IPS-18c (cell line): ENCODE data around the gene LAG3.

Experiments used
- H3K4me3 ChIP-seq: 2 replicates; pipeline ENCODE4 v1.7.0; 2013; ENCODE audit warnings: low read depth, mild to moderate bottlenecking, low read length, moderate library complexity; ENCODE audit not compliant: insufficient read depth
- H3K9me3 ChIP-seq: one replicate; pipeline ENCODE4 v1.6.1; 2013; ENCODE audit warnings: mild to moderate bottlenecking, low read length, moderate library complexity; ENCODE audit not compliant: control insufficient read depth, insufficient read depth

Gene LAG3

GRCh38 chr12:6751767-6752166, 20.6 kb upstream of the LAG3 start:
- Histone ChIP-seq H3K9me3 (no peaks in the 10 kb centered on the region), H3K4me3 (peak overlapping the region; percentile 96)

- Histone ChIP-seq H3K9me3 (no peaks in the 10 kb centered on the region), H3K4me3 (peak overlapping the region; percentile 96)
These were observed 20.0 kb upstream of the LAG3 start for GRCh38 chr12:6752167-6752920.

DNA sequence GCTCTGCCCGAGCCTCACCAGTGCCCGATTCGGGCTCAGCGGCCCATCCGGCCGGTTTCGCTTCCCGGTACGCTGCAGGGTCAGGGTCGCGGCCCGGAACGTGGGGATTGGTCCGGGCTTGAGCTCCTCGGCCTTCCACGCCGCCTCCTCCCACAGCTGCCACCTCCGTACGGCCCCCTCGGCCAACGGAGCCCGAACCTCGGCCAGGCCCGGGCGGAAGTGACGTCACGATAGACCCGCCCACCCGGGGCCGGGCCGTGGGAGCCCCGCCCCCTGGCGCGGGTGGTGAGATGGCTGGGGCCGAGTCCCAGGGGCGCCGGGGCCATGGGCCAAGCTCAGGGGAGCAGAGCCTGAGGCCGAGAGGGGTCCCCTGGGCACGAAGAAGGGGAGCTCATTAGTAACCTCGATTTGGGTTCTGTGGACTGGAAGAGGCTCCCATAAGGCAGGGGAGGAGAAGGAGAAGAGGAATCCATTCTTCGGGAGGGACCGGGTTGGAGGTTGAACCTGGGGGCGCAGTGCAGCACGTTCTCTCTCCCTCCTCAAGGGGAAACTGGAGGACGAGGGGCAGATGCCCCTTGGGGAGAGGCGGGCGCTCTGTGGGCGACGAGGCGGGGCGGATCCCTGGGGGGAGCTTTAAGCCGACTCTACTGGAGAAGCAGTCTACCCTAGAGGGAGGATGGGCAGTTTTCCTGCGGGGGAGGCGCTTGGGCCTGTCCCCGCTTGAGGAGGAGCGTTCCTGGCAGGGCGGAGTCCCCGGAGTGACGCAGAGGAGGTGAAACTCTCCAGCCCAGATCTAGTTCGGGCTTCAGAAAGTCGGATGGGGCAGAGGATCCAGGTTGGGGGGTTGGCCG, 19.2 kb upstream of the LAG3 start, which contains the start of gene MLF2:
MLF2 (minus strand) TSS at position 221 of the 851 bp plus-strand sequence. CDS start 807 bp downstream, outside the sequence.
- no peaks in the 10 kb centered on the region for H3K9me3 ChIP-seq

GRCh38 chr12:6753772-6754356, 18.5 kb upstream of the LAG3 start:
- no peaks in the 10 kb centered on the region for H3K9me3 ChIP-seq
- H3K4me3 ChIP-seq: no peak overlapping the region

More for the DNA sequence above, 19.2 kb upstream of the LAG3 start, which contains the start of gene MLF2:
- peak within 1 kb of the TSS; percentile 96 for H3K4me3 ChIP-seq

GRCh38 chr12:6754411-6754810, 17.9 kb upstream of the LAG3 start:
- Histone ChIP-seq H3K4me3 (no peak overlapping the region), H3K9me3 (no peaks in the 10 kb centered on the region)

DNA sequence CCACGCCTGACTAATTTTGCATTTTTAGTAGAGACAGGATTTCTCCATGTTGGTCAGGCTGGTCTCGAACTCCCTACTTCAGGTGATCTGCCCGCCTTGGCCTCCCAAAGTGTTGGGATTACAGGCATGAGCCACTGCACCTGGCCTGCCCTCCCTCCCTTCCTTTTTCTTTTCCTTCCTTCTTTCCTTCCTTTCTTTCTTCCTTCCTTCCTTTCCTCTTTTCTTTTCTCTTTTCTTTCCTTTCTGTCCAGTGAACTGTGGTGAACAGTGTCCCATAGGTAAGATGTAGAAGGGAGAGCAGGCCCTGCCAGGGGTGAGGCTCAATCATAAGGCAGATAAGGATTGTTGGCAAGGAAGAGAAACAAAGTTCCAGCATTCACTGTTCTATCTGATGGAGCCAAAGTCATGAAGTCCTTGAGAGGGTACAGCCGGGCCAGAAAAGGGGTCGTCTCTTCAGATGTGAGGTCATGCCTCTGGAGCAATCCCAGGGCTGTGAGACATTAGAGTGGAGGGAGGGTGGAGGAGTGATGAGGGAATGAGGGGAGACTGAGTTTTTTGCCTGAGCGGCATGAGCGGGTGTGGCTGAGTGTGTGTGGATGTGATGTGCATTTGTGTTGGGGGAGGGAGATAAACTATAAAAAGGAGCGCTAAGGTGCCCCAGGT, 15.2 kb upstream of the LAG3 start:
- Histone ChIP-seq H3K9me3 (no peaks in the 10 kb centered on the region), H3K4me3 (no peak overlapping the region)

GRCh38 chr12:6758506-6759095, 13.7 kb upstream of the LAG3 start:
- Histone ChIP-seq H3K4me3 (no peak overlapping the region), H3K9me3 (no peaks in the 10 kb centered on the region)

DNA sequence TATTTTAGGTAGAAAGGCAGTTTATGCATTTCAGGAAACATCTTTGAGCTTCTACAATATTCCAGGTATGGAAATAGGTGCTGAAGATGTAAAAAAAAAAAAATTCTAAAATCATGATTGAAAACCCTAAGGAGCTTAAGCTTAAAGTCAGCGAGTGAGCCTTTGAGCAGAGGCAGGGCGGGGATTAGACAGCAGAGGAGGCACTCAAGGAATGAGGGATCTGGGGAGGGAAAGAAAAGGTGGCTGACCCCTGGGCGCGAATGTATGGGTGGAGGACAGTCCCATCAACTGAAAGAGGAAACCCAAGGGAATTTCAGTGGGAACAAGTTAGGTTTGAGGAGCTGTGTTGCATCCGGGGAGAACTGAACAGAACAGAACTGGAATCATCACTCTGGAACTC, 12.6 kb upstream of the LAG3 start:
- no peaks in the 10 kb centered on the region for H3K9me3 ChIP-seq
- no peak overlapping the region for H3K4me3 ChIP-seq

DNA sequence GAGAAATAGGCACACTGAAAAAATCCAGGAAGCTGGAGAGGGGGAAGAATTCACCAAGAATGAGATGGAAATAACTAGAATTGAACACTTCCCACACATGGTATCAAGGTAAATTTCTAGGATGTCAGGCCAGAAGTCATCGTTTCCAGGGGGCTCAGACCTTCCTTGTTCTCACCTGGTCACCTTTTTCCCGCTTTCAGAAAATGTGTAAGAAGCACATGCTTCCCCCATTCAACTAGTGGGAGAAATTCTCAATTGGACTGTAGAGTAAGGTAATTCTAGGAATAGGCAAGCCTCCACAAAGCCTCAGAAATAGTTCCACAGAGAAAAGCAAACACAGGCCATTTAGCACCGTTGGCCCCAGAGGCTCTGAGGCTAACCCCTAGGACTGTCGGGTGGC, 8.9 kb upstream of the LAG3 start:
- H3K9me3 ChIP-seq: no peaks in the 10 kb centered on the region
- H3K4me3 ChIP-seq: no peak overlapping the region

DNA sequence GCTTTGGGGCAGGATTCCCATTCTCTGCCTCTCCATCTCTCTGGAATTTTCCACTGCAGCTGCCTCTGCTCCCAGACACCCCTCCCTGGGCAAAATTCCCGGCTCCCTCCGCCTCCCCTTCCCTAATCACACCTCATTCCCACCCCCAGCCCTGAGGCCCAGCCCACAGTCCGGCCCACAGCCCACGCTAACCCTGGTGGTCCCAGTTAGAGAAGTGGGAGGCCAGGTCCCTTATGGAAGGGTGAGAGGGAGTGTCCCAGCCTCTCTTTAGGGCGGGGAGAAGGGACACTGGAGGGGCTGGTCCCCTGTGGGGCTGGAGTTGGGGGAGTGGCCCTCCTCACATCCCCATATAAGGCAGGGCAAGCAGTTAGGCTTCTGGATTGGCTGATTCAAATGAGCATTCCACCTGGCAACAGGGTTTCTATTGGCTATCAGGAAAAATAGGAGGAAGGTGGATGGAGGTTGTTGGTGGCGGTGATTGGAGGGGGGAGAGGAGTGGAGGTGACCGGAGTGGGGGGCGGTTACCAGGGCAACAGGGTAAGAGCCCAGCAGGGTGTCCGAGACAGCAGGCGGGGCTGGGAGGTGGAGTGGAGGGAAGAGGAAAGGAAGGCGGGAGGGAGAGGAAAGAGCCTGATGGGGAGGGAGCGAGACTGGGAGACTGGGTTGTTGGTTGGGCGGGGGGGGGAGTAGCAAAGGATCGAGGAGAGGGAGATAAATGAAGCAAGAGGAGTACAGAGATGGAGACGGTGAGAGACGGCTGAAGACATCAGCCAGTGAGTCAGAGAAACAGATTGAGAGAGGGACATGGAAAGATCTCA, 8.1 kb upstream of the LAG3 start:
- Histone ChIP-seq H3K4me3 (peak overlapping the region; percentile 17; the same call in 1 of the 2 replicates), H3K9me3 (no peaks in the 10 kb centered on the region)

DNA sequence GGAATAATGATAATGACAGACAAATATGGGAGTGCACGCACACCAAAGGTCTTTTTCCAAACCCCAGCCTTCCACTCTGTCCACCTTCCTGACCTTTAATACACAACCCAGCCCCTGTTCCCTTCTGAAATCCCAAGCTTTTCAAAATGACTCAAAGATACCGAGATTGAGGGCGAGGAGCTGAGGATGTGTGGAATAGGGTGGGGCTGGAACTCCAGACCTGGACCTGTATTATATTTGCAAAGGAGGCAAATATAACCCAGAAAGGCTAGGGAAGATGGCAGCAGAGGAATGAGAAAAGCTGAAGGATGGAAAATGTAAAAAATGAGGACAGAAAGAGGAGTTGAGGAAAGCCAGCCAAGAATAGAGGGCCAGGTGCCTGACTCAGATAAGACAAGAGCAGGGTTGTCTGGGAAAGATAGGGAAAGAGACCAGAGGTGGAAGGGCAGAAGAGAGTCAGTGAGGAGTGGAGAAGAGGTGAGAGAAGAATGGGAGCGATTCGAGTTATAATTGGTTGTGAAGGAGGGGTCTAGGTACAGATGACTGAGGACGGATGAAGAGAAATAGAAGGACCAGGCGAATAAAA, 7.2 kb upstream of the LAG3 start:
- H3K4me3 ChIP-seq: peak overlapping the region; percentile 85; the same call in 1 of the 2 replicates
- H3K9me3 ChIP-seq: no peaks in the 10 kb centered on the region

- no peaks in the 10 kb centered on the region for H3K9me3 ChIP-seq
- peak within 1 kb of the TSS; percentile 85 for H3K4me3 ChIP-seq
These were observed 6.4 kb upstream of the LAG3 start, which contains the start of gene PTMS for GRCh38 chr12:6765634-6766581. Gene PTMS (plus strand): TSS chr12:6766363. CDS start chr12:6766706, 343 bp downstream.

DNA sequence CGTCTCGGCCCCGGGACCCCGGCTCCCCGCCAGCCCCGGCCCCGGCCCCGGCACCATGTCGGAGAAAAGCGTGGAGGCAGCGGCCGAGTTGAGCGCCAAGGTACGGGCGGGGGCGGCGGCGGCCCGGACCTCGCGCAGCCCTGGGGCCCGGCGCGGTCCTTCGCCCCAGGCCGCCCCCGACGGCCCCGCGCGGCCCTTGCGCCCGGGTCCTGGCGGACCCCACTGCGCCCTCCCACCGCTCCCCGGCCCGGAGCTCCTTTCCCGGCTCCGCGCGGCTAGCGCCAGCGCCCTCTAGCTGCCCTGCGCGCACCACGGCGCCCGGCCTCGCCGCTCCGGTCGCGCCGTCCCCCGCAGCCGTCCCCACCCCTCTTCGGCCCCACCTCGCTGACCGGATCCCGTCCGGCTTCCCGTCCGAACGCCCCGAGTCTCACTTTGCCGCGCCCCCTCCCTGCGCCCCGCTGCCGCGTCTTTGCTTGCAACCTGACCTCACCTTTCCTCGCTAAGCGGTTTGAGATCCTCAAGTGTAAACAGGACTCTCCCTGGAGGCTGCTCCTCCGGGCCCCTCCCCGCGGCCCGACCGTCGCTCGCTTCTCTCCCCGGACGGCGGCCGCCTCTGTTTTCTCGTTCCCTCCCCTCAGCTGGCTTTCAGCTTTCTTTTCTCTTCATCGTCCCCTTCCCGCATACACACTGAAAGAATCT, 5.5 kb upstream of the LAG3 start:
- H3K9me3 ChIP-seq: no peaks in the 10 kb centered on the region
- peak overlapping the region; percentile 85 for H3K4me3 ChIP-seq
